GM18951 (cell line): ENCODE results near the gene CTSV.
"Not testable (repeated sequence)": the region's sequence is repeated elsewhere in the genome, so short reads cannot be mapped to it uniquely, and the experiment has no call there.

ENCODE experiments used
- POLR2A ChIP-seq: IDR thresholded peaks from 4 replicates; pipeline ENCODE4 v1.6.1; 2011; ENCODE audit warnings: mild to moderate bottlenecking; ENCODE audit not compliant: insufficient read length, insufficient read depth; ENCODE audit errors: extremely low read depth
- in situ Hi-C: fragments of 300-500 bp; cut with MboI; formaldehyde crosslinking; loops from one replicate; pipeline ENCODE4 v1.12.0; 2022; ENCODE audit warnings: low sequenced_read_pairs, mixed read lengths, inconsistent platforms; ENCODE audit not compliant: unreplicated experiment

Gene CTSV

GRCh38 chr9:97059626-97060025, 20.7 kb upstream of the CTSV start:
- in situ Hi-C loops, result no loop called here
- no peak for TF ChIP-seq POLR2A

- TF ChIP-seq POLR2A, result no peak
- in situ Hi-C loops, result no loop called here
These were observed 18.7 kb upstream of the CTSV start for GRCh38 chr9:97057651-97058050.

GRCh38 chr9:97055891-97056290, 16.9 kb upstream of the CTSV start:
- in situ Hi-C loops, result not testable (repeated sequence)

GRCh38 chr9:97053717-97054116, 14.8 kb upstream of the CTSV start:
- in situ Hi-C loops, result no loop called here
- no peak for TF ChIP-seq POLR2A

GRCh38 chr9:97052735-97053134, 13.8 kb upstream of the CTSV start:
- no peak for TF ChIP-seq POLR2A

GRCh38 chr9:97046228-97046627, 7.3 kb upstream of the CTSV start:
- in situ Hi-C loops, result no loop called here

More at GRCh38 chr9:97052735-97053134, 13.8 kb upstream of the CTSV start:
- in situ Hi-C loops, result no loop called here

GRCh38 chr9:97045300-97045699, 6.4 kb upstream of the CTSV start:
- in situ Hi-C loops, result no loop called here
- TF ChIP-seq POLR2A, result no peak

More at GRCh38 chr9:97046228-97046627, 7.3 kb upstream of the CTSV start:
- no peak for TF ChIP-seq POLR2A

GRCh38 chr9:97041898-97042297, 3.0 kb upstream of the CTSV start:
- in situ Hi-C loops, result no loop called here
- no peak for TF ChIP-seq POLR2A

- TF ChIP-seq POLR2A, result no peak
- in situ Hi-C loops, result no loop called here
These were observed 545 bp upstream of the CTSV start for GRCh38 chr9:97039514-97039860.

GRCh38 chr9:97023505-97023904, 15.4 kb downstream of the CTSV start:
- in situ Hi-C loops, result not testable (repeated sequence)

- in situ Hi-C loops, result not testable (repeated sequence)
These were observed 25.5 kb downstream of the CTSV start for GRCh38 chr9:97013151-97014132.

GRCh38 chr9:97012617-97013016, 26.3 kb downstream of the CTSV start:
- in situ Hi-C loops, result not testable (repeated sequence)
- TF ChIP-seq POLR2A, result peak; percentile 16

More at GRCh38 chr9:97013151-97014132, 25.5 kb downstream of the CTSV start:
- TF ChIP-seq POLR2A, result peak; percentile 48

- in situ Hi-C loops, result not testable (repeated sequence)
These were observed 36.7 kb downstream of the CTSV start for GRCh38 chr9:97002195-97002594.

- in situ Hi-C loops, result not testable (repeated sequence)
These were observed 37.6 kb downstream of the CTSV start for GRCh38 chr9:97001338-97001737.

GRCh38 chr9:97000139-97000787, 38.7 kb downstream of the CTSV start:
- in situ Hi-C loops, result not testable (repeated sequence)

- in situ Hi-C loops, result not testable (repeated sequence)
These were observed 39.2 kb downstream of the CTSV start for GRCh38 chr9:96999733-97000132.

GRCh38 chr9:96997009-96997701, 41.8 kb downstream of the CTSV start:
- in situ Hi-C loops, result not testable (repeated sequence)

GRCh38 chr9:96994531-96995016, 44.4 kb downstream of the CTSV start:
- in situ Hi-C loops, result not testable (repeated sequence)

- in situ Hi-C loops, result not testable (repeated sequence)
These were observed 46.6 kb downstream of the CTSV start for GRCh38 chr9:96992303-96992702.
